H1 (cell line): ENCODE results near the gene GDPD4. TPM values are rescaled to one million over a fixed set of nuclear protein-coding genes. Genes with fewer than 3 reads are reported as not detected.

Experiments used
- CHD7 ChIP-seq: fragments of 300-600 bp; sonication (generic); IDR thresholded peaks from 2 replicates; pipeline ENCODE4 v1.7.1; 2012; ENCODE audit warnings: low read length, moderate library complexity, mild to moderate bottlenecking, inconsistent platforms; ENCODE audit not compliant: insufficient replicate concordance
- JUN ChIP-seq: IDR thresholded peaks from 2 replicates; pipeline ENCODE4 v1.6.1; 2011; ENCODE audit warnings: low read depth, mild to moderate bottlenecking, improper control_type of control experiment, low read length
- polyA plus RNA-seq, 7 experiments: library from polyadenylated mRNA; depleted of rRNA in 3 of 7; stranded (reverse) in 5 of 7; unstranded in 2 of 7; fragments of >200 nt in 5 of 7; fragments of 200-250 nt in 2 of 7; gene quantifications; 1 replicate in 5 of 7; 2 replicates in 1 of 7; 4 replicates in 1 of 7; pipeline versions ENCODE4 v1.2.1 to v1.2.3, GENCODE V29; 2011 to 2013; ENCODE audit warnings: missing spikeins in 2 of 7, mixed read lengths in 2 of 7
- total RNA-seq: library from RNA; stranded (reverse); fragmentation: NEBNext Ultra II Directional; extraction: Animal tissue kit (Norgen Biotek cat#: 25700); gene quantifications from 2 replicates; pipeline ENCODE4 v1.2.1, GENCODE V29; 2021

The GDPD4 gene
- total and polyA plus RNA-seq, 2 of the 8 experiments (the other 6 are each of a cell fraction or from before 2014, with no cell fraction given) = not detected

- TF ChIP-seq CHD7 = no peak
- no peak for TF ChIP-seq JUN
Observed at GRCh38 chr11:77167111-77167626, 134.3 kb downstream of the GDPD4 start (continued).
